ENCODE measurements around the gene PPIL3. TPM values are rescaled to one million over a fixed set of nuclear protein-coding genes. Genes with fewer than 3 reads are reported as not detected.

PPIL3 gene
- total and polyA plus RNA-seq, 5 donors: 19.6 to 31.5 (median 25.9) TPM

GRCh38 chr2:200860092-200860795 lies 28.6 kb downstream of the PPIL3 start:
- no peaks in the 10 kb centered on the region for H3K27me3 ChIP-seq (ENCODE audit: control insufficient read depth, insufficient read depth)
- peaks cover 3% of the 10 kb centered on the region for H3K4me1 ChIP-seq (ENCODE audit: control insufficient read depth, insufficient read depth, low read length)
- ATAC-seq: no peak
- 17% methylated on average over 12 of the region's 12 CpGs for WGBS
- H3K27ac ChIP-seq (ENCODE audit: low read length): no peak overlapping the region
- intact Hi-C loops (cut with DNase I): loop anchor here in 1 of 4 donors (5.0 kb wide), 1 partner anchor 48 kb away; the partner anchor contains the start of gene BZW1
- DNase-seq: no peak
- H3K4me3 ChIP-seq (ENCODE audit: low read length): peak overlapping the region; percentile 31
- no peaks in the 10 kb centered on the region for H3K9me3 ChIP-seq (ENCODE audit: control insufficient read depth, low read length)

GRCh38 chr2:200856806-200857205 lies 32.1 kb downstream of the PPIL3 start:
- WGBS: 83% methylated on average over 8 of the region's 8 CpGs
- Histone ChIP-seq H3K9me3 (ENCODE audit: control insufficient read depth, low read length) (no peaks in the 10 kb centered on the region), H3K4me3 (ENCODE audit: low read length) (no peak overlapping the region), H3K27ac (ENCODE audit: low read length) (no peak overlapping the region), H3K4me1 (ENCODE audit: control insufficient read depth, insufficient read depth, low read length) (peaks cover 3% of the 10 kb centered on the region), H3K27me3 (ENCODE audit: control insufficient read depth, insufficient read depth) (no peaks in the 10 kb centered on the region)
- ATAC-seq (no peak), DNase-seq (no peak)
- intact Hi-C loops (cut with DNase I): no loop called here

- no peak for ATAC-seq
- no peak for DNase-seq
- H3K4me1 ChIP-seq (ENCODE audit: control insufficient read depth, insufficient read depth, low read length): peaks cover 2% of the 10 kb centered on the region
- 97% methylated on average over 2 of the region's 2 CpGs for WGBS
- no peak overlapping the region for H3K4me3 ChIP-seq (ENCODE audit: low read length)
- no peak overlapping the region for H3K27ac ChIP-seq (ENCODE audit: low read length)
- intact Hi-C loops (cut with DNase I): loop anchor here in 1 of 4 donors (5.0 kb wide), 1 partner anchor 35 kb away; no protein-coding TSS in a partner anchor
- H3K27me3 ChIP-seq (ENCODE audit: control insufficient read depth, insufficient read depth): no peaks in the 10 kb centered on the region
- H3K9me3 ChIP-seq (ENCODE audit: control insufficient read depth, low read length): no peaks in the 10 kb centered on the region
Measured at GRCh38 chr2:200852605-200853004, 36.3 kb downstream of the PPIL3 start.

DNA sequence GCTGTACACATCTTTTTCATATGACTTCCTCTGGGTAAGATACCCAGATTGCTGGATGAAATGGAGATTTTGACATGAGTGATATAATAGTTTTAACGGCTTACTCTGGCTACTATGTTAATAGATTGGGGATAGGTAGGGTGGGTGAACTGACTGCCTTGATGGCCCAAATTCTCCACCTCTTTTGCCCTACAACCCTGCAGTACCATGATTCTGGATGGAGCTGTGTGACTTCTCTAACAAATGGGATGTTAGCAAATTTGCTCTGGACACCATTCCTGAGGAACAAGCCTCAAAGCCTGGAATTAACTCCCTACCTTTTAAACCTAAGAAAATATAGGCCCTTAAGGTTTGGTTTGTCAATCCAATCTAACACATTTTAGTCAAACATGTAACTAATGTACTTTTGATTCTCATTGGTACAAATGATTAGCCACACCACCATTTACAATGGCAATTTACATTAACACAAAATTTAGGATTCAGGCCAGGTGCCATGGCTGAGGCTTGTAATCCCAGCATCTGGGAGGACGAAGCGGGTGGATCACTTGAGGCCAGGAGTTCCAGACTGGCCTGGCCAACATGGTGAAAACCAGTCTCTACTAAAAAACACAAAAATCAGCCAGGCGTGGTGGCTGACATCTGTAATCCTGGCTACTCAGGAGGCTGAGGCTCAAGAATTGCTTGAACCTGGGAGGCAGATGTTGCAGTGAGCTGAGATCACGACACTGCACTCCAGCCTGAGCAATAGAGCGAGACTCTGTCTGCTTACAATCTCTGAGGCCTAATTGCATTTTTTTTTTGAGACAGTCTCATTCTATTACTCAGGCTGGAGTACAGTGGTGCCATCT lies 37.3 kb downstream of the PPIL3 start:
- whole genome bisulfite sequencing: 94% methylated on average over 6 of the region's 6 CpGs
- H3K4me1 ChIP-seq (ENCODE audit: control insufficient read depth, insufficient read depth, low read length): no peaks in the 10 kb centered on the region
- DNase-seq (peak in 1 of 3 donors; percentile 46), ATAC-seq (no peak)
- no peaks in the 10 kb centered on the region for H3K27me3 ChIP-seq (ENCODE audit: control insufficient read depth, insufficient read depth)
- no peak overlapping the region for H3K27ac ChIP-seq (ENCODE audit: low read length)
- intact Hi-C loops (cut with DNase I): loop anchor here in 1 of 4 donors (5.0 kb wide), 1 partner anchor 34 kb away; no protein-coding TSS in a partner anchor
- H3K9me3 ChIP-seq (ENCODE audit: control insufficient read depth, low read length): no peaks in the 10 kb centered on the region
- no peak overlapping the region for H3K4me3 ChIP-seq (ENCODE audit: low read length)

DNA sequence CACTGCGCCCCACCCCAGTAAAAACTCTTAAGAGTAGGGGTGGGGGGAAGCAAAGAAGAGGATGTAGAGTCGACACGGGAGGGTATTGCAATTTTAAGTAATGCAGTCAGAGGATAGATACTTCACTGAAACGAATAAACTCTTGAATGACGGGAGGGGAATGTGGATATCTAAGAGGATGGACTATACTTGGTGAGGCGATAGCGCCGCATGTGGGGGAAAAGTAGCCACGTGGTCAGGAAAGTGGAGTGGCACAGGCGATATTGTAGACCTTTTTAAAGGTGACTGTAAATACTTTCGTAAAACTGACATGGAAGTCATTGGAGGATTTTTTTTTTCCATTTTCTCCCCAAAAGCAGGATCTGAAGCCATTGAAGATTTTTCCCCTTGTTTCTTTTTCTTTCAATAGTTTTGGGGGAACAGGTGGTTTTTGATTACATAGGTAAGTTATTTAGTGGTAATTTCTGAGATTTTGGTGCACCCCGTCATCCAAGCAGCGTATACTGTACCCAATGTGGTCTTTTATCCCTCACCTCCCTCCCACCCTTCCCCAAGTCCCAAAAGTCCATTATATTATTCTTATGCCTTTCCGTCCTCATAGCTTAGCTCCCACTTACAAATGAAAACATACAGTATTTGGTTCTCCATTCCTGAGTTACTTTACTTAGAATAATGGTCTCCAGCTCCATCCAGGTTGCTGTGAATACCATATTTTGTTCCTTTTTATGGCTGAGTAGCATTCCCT lies 38.2 kb downstream of the PPIL3 start:
- DNase-seq (no peak), ATAC-seq (peak; percentile 13 to 41)
- Histone ChIP-seq H3K27ac (ENCODE audit: low read length) (peak overlapping the region; percentile 16), H3K4me3 (ENCODE audit: low read length) (no peak overlapping the region), H3K27me3 (ENCODE audit: control insufficient read depth, insufficient read depth) (no peaks in the 10 kb centered on the region), H3K9me3 (ENCODE audit: control insufficient read depth, low read length) (no peaks in the 10 kb centered on the region), H3K4me1 (ENCODE audit: control insufficient read depth, insufficient read depth, low read length) (no peaks in the 10 kb centered on the region)
- WGBS: 74% methylated on average over 14 of the region's 14 CpGs
- intact Hi-C loops (cut with DNase I): loop anchor here in 1 of 4 donors (5.0 kb wide), 1 partner anchor 33 kb away; no protein-coding TSS in a partner anchor

- H3K9me3 ChIP-seq (ENCODE audit: control insufficient read depth, low read length): no peaks in the 10 kb centered on the region
- DNase-seq (no peak), ATAC-seq (no peak)
- no peaks in the 10 kb centered on the region for H3K27me3 ChIP-seq (ENCODE audit: control insufficient read depth, insufficient read depth)
- H3K27ac ChIP-seq (ENCODE audit: low read length): no peak overlapping the region
- intact Hi-C loops (cut with DNase I): no loop called here
- no peak overlapping the region for H3K4me3 ChIP-seq (ENCODE audit: low read length)
- WGBS: 71% methylated on average over 4 of the region's 4 CpGs
- no peaks in the 10 kb centered on the region for H3K4me1 ChIP-seq (ENCODE audit: control insufficient read depth, insufficient read depth, low read length)
Measured at GRCh38 chr2:200847939-200848338, 40.9 kb downstream of the PPIL3 start.

DNA sequence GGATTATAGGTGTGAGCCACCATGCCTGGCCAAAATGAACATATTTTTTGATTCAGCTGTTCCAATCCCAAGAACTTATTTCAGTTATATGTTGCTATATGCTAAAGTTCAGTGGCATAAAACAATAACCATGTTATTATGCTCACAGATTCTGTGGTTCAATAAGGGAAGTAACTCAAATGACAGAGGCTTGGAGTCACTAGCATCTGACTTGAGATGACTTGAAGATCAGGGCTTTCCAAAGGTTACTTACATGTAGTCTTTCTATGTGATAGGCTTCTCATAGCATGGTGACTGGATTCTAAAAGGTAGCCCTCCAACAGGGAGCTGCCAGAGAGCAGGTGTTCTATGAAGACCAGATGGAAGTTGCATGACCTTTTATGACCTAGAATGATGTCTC lies 41.6 kb downstream of the PPIL3 start:
- Histone ChIP-seq H3K9me3 (ENCODE audit: control insufficient read depth, low read length) (no peaks in the 10 kb centered on the region), H3K27ac (ENCODE audit: low read length) (no peak overlapping the region), H3K27me3 (ENCODE audit: control insufficient read depth, insufficient read depth) (no peaks in the 10 kb centered on the region), H3K4me3 (ENCODE audit: low read length) (no peak overlapping the region), H3K4me1 (ENCODE audit: control insufficient read depth, insufficient read depth, low read length) (no peaks in the 10 kb centered on the region)
- intact Hi-C loops (cut with DNase I): no loop called here
- DNase-seq: no peak
- ATAC-seq: no peak

- Histone ChIP-seq H3K27me3 (ENCODE audit: control insufficient read depth, insufficient read depth) (no peaks in the 10 kb centered on the region), H3K9me3 (ENCODE audit: control insufficient read depth, low read length) (no peaks in the 10 kb centered on the region), H3K27ac (ENCODE audit: low read length) (no peak overlapping the region), H3K4me1 (ENCODE audit: control insufficient read depth, insufficient read depth, low read length) (no peaks in the 10 kb centered on the region), H3K4me3 (ENCODE audit: low read length) (no peak overlapping the region)
- no peak for DNase-seq
- ATAC-seq: no peak
- WGBS: 87% methylated on average over 10 of the region's 10 CpGs
- intact Hi-C loops (cut with DNase I): no loop called here
Measured at GRCh38 chr2:200845669-200846325, 43.1 kb downstream of the PPIL3 start.

DNA sequence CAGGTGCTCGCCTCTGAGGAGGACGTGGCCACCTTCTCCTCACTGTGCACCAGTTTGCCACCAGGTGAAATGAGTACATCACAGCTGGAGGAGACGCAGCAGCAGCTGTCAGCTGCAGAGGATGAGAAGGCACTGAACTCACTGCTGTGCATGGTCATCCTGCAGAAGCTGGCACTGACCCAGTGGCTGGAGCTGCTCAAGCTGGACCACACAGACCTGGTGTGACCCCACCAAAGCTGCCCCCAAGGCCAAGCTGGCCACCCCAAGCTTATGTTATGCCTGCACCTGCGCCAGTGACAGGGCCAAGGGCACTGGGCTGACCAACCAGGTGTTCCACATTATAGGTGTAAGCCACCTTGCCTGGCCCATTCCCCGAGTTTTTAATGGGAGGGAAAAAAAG lies 43.7 kb downstream of the PPIL3 start:
- Histone ChIP-seq H3K9me3 (ENCODE audit: control insufficient read depth, low read length) (no peaks in the 10 kb centered on the region), H3K27me3 (ENCODE audit: control insufficient read depth, insufficient read depth) (no peaks in the 10 kb centered on the region), H3K27ac (ENCODE audit: low read length) (no peak overlapping the region), H3K4me3 (ENCODE audit: low read length) (no peak overlapping the region), H3K4me1 (ENCODE audit: control insufficient read depth, insufficient read depth, low read length) (no peaks in the 10 kb centered on the region)
- peak in 1 of 2 donors; percentile 10 for ATAC-seq
- WGBS: 91% methylated on average over 5 of the region's 5 CpGs
- intact Hi-C loops (cut with DNase I): no loop called here
- DNase-seq: no peak
